AG09319 (cell line): ENCODE data around the gene BCO2.

Experiments used
- DNase-seq: peaks from one replicate; pipeline ENCODE4 v3.0.0-alpha.2; 2010; ENCODE audit warnings: low read depth; ENCODE audit errors: extremely low read depth
- TF ChIP-seq, protein P1 (sequence below): IDR thresholded peaks from 2 replicates; pipeline ENCODE4 v1.5.1; 2011; ENCODE audit warnings: low read depth, mild to moderate bottlenecking, inconsistent platforms, low read length, moderate library complexity

Gene BCO2

DNA sequence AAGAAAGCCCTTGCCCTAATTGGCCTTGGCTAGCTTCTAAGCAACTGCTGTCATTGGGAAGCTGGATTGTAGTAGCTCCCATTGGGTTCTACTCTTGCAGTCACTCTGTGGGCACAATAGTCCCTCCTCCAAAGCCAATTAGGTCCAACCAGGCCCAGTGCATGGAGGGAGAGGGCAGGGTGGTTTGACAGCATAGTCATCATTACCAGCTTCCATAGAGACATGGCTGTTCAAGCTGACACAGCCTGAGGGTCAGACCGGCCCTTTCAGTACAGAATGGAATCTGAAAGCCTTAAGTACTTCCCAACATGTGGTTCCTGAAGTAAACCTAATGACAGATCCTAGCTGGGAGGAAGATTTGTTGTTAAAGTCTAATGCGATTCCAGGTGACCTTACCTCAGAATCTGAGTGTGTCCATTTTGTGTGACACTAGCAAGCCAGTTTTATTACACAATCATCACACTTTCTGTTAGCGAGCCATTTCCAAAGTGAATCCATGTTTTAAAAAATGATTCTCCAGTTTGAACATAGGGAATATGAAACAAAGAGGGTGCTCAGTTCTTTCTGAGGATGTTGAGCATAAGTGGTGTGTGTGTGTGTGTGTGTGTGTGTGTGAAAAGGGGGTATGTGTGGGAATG is 78.4 kb downstream of the BCO2 start:
- no peak for DNase-seq
- TF ChIP-seq, protein P1, sequence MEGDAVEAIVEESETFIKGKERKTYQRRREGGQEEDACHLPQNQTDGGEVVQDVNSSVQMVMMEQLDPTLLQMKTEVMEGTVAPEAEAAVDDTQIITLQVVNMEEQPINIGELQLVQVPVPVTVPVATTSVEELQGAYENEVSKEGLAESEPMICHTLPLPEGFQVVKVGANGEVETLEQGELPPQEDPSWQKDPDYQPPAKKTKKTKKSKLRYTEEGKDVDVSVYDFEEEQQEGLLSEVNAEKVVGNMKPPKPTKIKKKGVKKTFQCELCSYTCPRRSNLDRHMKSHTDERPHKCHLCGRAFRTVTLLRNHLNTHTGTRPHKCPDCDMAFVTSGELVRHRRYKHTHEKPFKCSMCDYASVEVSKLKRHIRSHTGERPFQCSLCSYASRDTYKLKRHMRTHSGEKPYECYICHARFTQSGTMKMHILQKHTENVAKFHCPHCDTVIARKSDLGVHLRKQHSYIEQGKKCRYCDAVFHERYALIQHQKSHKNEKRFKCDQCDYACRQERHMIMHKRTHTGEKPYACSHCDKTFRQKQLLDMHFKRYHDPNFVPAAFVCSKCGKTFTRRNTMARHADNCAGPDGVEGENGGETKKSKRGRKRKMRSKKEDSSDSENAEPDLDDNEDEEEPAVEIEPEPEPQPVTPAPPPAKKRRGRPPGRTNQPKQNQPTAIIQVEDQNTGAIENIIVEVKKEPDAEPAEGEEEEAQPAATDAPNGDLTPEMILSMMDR: no peak

DNA sequence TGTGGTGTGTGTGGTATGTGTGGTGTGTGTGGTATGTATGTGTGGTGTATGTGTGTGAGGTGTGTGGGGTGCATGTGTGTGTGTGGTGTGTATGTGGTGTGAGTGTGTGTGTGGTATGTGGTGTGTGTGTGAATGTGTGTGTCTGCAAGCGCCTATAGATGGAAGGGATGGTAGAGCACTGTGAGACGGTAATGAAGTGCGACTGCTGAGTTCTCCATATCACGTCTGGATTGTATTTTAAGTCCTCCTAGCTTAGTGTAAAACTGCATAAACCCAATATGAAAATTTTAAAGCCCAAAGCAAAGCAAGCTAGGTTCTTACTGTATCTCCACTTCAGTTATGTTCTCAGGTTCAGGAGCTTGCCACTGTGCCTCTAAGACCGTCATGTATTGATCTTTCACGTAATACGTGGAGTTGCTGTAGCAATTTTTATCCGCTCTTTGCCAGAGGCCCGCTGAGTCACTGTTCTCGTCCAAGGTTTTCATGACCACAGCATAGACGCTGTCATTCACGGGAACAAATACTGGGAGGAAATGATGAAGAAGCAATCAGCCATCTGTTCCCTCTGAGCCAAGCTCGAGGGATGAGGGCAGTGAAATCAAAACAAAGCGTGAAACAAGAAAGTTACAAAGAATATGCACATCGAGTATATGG is 79.9 kb downstream of the BCO2 start:
- TF ChIP-seq, protein P1: no peak
- DNase-seq: no peak

DNA sequence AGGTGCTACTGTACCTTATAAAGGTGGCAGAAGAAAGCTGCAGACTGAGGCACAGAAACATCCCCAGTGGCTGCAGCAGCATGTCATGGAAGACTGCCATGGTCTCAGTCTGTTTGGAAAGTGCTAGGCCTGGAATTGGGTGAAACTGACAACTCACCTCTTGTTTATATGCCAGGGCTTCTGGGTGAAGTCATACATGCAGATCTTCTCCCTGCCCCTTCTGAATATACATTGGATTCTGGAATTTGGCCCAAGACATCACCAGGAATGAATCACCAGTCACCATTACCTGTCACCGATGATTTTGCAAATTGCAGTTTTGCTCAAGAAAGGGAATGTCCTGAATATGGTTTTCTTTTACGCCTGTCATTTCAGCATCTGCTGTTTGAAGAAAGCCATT is 85.2 kb downstream of the BCO2 start, which contains the start of gene PLET1:
Gene PLET1, minus strand, starts transcription at position 371 of the 400 bp plus-strand sequence. Its CDS starts 271 bp downstream, at position 100.
- TF ChIP-seq, protein P1: no peak
- no peak for DNase-seq

DNA sequence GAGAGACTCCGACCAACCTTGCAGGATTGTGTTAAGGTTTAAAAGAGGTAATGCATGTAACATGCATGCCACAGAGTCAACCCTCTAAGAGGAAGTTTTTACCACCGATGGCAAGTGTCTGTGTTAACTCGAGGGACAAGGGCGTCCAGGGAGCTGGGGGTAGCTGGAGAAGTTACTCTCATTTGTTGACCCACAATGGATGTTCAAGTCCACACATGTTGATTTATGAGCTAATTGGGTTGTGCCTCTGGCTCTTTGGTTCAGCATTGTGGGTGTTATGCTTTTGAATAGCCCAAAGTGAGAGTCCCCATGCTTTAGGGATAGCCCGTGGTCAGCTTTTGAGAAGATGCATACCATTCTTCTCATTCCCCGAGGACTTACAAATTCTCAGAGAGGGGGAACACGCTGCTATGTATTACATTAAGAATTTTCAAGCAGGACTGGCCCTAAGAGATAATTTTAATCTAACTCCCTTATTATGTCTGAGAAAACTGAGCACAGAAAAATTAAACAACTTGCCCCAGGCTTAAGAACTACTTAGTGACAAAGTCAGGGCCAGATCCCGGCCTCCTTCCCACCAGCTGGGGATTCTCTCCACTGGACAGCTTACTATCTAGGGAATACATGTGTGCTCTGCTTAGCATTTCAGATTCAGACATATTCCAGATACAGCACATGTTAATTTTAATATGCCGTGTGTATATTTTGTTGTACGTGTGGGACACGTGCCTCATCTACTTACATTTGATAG is 90.5 kb downstream of the BCO2 start:
- DNase-seq: no peak
- TF ChIP-seq, protein P1: no peak

DNA sequence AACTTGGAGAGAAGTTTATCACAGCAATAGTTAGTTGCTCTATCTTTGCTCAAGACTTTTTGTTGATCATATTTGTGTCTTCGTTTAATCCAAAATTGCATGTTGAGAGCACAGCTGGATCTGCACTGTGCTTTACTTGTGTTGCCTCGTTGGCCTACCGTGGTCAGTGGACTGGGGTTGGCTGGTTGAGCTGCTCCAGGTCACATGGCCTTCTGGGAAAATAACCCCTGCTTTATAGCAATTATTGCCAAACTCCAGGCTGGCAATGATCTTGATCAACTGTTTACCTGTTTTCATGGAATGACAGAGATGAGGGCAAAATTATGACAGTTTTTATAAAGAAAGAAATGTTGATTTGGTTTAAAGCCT is 91.1 kb downstream of the BCO2 start:
- no peak for DNase-seq
- TF ChIP-seq, protein P1: no peak

DNA sequence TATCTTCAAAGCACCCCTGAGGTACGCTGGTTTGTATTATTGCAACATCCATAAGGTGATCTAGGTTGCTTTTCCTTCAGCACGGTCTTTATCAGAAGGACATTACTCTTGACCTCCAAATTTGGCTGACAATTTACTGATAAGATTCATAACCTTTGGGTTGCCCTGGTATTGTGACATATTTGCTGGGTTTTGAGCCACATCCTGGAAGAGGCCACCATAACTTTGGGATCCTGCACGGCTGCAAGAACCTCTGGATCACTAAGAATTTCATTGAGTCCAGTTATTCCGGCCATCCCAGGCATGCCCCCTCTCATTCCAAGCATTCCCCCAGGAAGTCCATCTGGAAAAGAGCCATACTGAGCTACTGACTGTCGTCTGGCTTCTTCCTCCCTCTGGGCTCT is 91.9 kb downstream of the BCO2 start:
- no peak for DNase-seq
- TF ChIP-seq, protein P1: no peak

DNA sequence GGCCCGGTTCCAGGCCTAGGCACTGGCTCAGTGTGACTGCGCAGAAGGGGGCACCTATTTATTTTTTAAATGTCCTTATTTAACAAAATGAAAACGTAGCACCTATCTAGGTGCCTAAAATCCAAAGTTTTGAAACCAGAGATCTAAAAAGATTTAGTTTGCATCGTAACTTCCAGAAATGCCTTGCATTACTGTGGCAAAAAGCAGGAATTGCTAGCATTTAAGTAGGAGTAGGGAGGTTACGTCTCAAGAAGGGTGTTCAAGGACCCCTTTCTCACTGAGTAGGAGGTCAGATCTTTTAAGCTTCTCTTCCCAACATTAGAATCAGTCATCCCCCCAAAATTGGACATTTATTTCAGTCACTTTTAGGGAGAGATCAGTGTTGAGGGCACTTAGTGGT is 93.1 kb downstream of the BCO2 start:
- TF ChIP-seq, protein P1: no peak
- DNase-seq: no peak
